Activated B cell treated with CpG ODN at 0.5 μM for 24 hours (primary cell): ENCODE data around the gene NYNRIN. TPM values are rescaled to one million over a fixed set of nuclear protein-coding genes. Genes with fewer than 3 reads are reported as not detected.

Experiments used
- ATAC-seq: fragments of 200-7000 bp; cut with Tn5 transposase; one replicate; pipeline ENCODE4 v1.10.0; 2021; ENCODE audit warnings: low read depth, mild to moderate bottlenecking, moderate library complexity
- CTCF ChIA-PET: fragments of 350-600 bp; sonication (Branson Sonifier 250); formaldehyde crosslinking; loops from one replicate; lab custom pipeline; 2021; ENCODE audit warnings: antibody characterized with exemption; lab: Charles Lee
- POLR2A ChIA-PET: fragments of 350-600 bp; sonication (Branson Sonifier 250); formaldehyde crosslinking; loops from one replicate; lab custom pipeline; 2021; ENCODE audit warnings: antibody characterized with exemption; lab: Charles Lee
- DNase-seq: peaks from one replicate; pipeline ENCODE4 v3.0.0; 2022
- H3K27ac Mint-ChIP-seq: one replicate; pipeline ENCODE4 v1.8.0; 2020; ENCODE audit warnings: mixed read lengths
- H3K27me3 Mint-ChIP-seq: one replicate; pipeline ENCODE4 v1.8.0; 2021; ENCODE audit warnings: mixed read lengths
- H3K36me3 Mint-ChIP-seq: one replicate; pipeline ENCODE4 v1.8.0; 2021; ENCODE audit warnings: low read depth, mixed read lengths
- H3K4me1 Mint-ChIP-seq: one replicate; pipeline ENCODE4 v1.8.0; 2021; ENCODE audit warnings: mixed read lengths
- H3K4me3 Mint-ChIP-seq: one replicate; pipeline ENCODE4 v1.8.0; 2020; ENCODE audit warnings: mild to moderate bottlenecking, mixed read lengths
- H3K9me3 Mint-ChIP-seq: one replicate; pipeline ENCODE4 v1.8.0; 2020; ENCODE audit warnings: mixed read lengths
- intact Hi-C: fragments of 100-400 bp; cut with micrococcal nuclease; formaldehyde crosslinking; loops from one replicate; pipeline ENCODE4 v1.15.1; 2024
- total RNA-seq: library from RNA; stranded (reverse); gene quantifications from 2 replicates; pipeline ENCODE4 v1.2.3, GENCODE V29; 2022
- TF ChIP-seq, protein P1 (sequence below): fragments of 200-600 bp; IDR thresholded peaks from one replicate; pipeline ENCODE4 v1.8.0; 2022; ENCODE audit warnings: antibody characterized with exemption, mild to moderate bottlenecking

NYNRIN gene
- total RNA-seq, 1 donor from 2014 or later, result 0.04 TPM

GRCh38 chr14:24379907-24380730, 18.7 kb upstream of the NYNRIN start:
- ChIA-PET CTCF (no interaction called here), POLR2A (no interaction called here)
- Mint-ChIP-seq H3K4me3 (no peak overlapping the region), H3K4me1 (no peaks in the 10 kb centered on the region), H3K27me3 (peaks cover 3% of the 10 kb centered on the region), H3K9me3 (no peaks in the 10 kb centered on the region), H3K36me3 (no peaks in the 10 kb centered on the region), H3K27ac (no peak overlapping the region)
- intact Hi-C loops, result no loop called here
- ATAC-seq (no peak), DNase-seq (no peak)
- TF ChIP-seq, protein P1, sequence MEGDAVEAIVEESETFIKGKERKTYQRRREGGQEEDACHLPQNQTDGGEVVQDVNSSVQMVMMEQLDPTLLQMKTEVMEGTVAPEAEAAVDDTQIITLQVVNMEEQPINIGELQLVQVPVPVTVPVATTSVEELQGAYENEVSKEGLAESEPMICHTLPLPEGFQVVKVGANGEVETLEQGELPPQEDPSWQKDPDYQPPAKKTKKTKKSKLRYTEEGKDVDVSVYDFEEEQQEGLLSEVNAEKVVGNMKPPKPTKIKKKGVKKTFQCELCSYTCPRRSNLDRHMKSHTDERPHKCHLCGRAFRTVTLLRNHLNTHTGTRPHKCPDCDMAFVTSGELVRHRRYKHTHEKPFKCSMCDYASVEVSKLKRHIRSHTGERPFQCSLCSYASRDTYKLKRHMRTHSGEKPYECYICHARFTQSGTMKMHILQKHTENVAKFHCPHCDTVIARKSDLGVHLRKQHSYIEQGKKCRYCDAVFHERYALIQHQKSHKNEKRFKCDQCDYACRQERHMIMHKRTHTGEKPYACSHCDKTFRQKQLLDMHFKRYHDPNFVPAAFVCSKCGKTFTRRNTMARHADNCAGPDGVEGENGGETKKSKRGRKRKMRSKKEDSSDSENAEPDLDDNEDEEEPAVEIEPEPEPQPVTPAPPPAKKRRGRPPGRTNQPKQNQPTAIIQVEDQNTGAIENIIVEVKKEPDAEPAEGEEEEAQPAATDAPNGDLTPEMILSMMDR, result no peak

GRCh38 chr14:24381363-24382063, 17.3 kb upstream of the NYNRIN start:
- H3K9me3 Mint-ChIP-seq, result no peaks in the 10 kb centered on the region
- H3K36me3 Mint-ChIP-seq, result no peaks in the 10 kb centered on the region
- POLR2A ChIA-PET, result interaction anchor here (1.2 kb wide), 1 partner anchor 50 kb away, joined by 3 read pairs; no protein-coding TSS in a partner anchor
- H3K4me1 Mint-ChIP-seq, result no peaks in the 10 kb centered on the region
- CTCF ChIA-PET, result no interaction called here
- DNase-seq, result no peak
- no peak overlapping the region for H3K4me3 Mint-ChIP-seq
- H3K27me3 Mint-ChIP-seq, result peaks cover 7% of the 10 kb centered on the region
- TF ChIP-seq, protein P1, result no peak
- no peak overlapping the region for H3K27ac Mint-ChIP-seq
- intact Hi-C loops, result no loop called here
- no peak for ATAC-seq

GRCh38 chr14:24382064-24382371, 16.8 kb upstream of the NYNRIN start:
- intact Hi-C loops, result no loop called here
- TF ChIP-seq, protein P1, result no peak

GRCh38 chr14:24384169-24384568, 14.6 kb upstream of the NYNRIN start:
- peaks cover 19% of the 10 kb centered on the region for H3K27me3 Mint-ChIP-seq
- no peaks in the 10 kb centered on the region for H3K4me1 Mint-ChIP-seq
- intact Hi-C loops, result no loop called here
- no peak overlapping the region for H3K27ac Mint-ChIP-seq
- no peaks in the 10 kb centered on the region for H3K36me3 Mint-ChIP-seq
- no peak for ATAC-seq
- H3K4me3 Mint-ChIP-seq, result no peak overlapping the region
- ChIA-PET POLR2A (interaction anchor here (1.0 kb wide), 1 partner anchor 18 kb away, joined by 4 read pairs; no protein-coding TSS in a partner anchor), CTCF (interaction anchor here (1.1 kb wide), 1 partner anchor 19 kb away, joined by 3 read pairs; no protein-coding TSS in a partner anchor)
- no peaks in the 10 kb centered on the region for H3K9me3 Mint-ChIP-seq
- TF ChIP-seq, protein P1, result no peak
- DNase-seq, result no peak

More at GRCh38 chr14:24382064-24382371, 16.8 kb upstream of the NYNRIN start:
- H3K4me1 Mint-ChIP-seq, result no peaks in the 10 kb centered on the region
- H3K27ac Mint-ChIP-seq, result no peak overlapping the region
- H3K27me3 Mint-ChIP-seq, result peaks cover 11% of the 10 kb centered on the region
- H3K36me3 Mint-ChIP-seq, result no peaks in the 10 kb centered on the region
- no peak overlapping the region for H3K4me3 Mint-ChIP-seq
- DNase-seq (no peak), ATAC-seq (no peak)
- CTCF ChIA-PET, result no interaction called here
- no peaks in the 10 kb centered on the region for H3K9me3 Mint-ChIP-seq
- POLR2A ChIA-PET, result interaction anchor here (1.2 kb wide), 1 partner anchor 50 kb away, joined by 3 read pairs; no protein-coding TSS in a partner anchor

DNA sequence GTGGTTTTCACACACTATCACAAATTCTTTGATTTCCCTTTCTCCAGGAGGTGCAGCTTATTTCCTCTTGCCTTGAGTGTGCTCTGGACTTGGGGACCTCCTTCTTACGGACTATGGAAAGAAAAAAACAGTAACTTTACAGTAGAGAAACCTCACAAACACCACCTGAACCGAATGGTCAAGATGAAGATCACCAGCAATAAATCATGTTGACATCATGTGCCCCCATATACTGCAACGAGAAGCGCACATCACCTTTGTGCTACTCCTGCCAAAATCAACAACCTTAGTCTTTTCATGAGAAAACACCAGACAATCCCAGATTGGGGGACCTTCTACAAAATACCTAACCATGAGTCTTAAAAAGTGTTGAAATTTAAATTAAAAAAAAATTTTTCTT, 13.3 kb upstream of the NYNRIN start:
- DNase-seq (no peak), ATAC-seq (no peak)
- no peaks in the 10 kb centered on the region for H3K4me1 Mint-ChIP-seq
- no peak overlapping the region for H3K27ac Mint-ChIP-seq
- H3K9me3 Mint-ChIP-seq, result no peaks in the 10 kb centered on the region
- peaks cover 22% of the 10 kb centered on the region for H3K27me3 Mint-ChIP-seq
- H3K36me3 Mint-ChIP-seq, result no peaks in the 10 kb centered on the region
- no peak overlapping the region for H3K4me3 Mint-ChIP-seq
- TF ChIP-seq, protein P1, result no peak
- CTCF ChIA-PET, result no interaction called here
- intact Hi-C loops, result no loop called here
- POLR2A ChIA-PET, result no interaction called here
